HG03159 (cell line): ENCODE data around the gene SYNDIG1.

Experiments
- ATAC-seq: cut with Tn5 transposase; IDR thresholded peaks from one replicate; pipeline ENCODE4 v1.9.1; 2021; ENCODE audit warnings: mild to moderate bottlenecking, moderate library complexity; ENCODE audit not compliant: unreplicated experiment

Gene SYNDIG1

DNA sequence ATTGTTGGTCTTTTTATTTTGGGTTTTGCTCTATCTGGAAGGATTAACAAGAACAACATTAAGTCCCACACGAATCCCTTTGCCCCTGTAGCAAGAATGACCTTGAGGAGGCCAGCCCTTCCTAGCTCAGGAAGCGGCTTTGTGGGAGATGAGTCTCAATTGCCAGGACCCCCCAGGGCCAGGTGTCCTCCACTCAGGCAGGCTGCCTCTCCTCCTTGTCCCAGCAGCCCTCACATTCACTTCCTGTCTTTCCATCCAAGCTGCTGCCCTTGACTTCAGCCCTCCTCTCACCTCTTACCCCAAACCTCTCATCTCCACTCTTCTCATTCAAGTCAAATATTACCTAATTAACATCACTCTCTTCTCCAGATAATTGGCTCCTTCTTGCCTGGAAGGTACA lies 22.6 kb upstream of the SYNDIG1 start:
- ATAC-seq: no peak

- ATAC-seq: no peak
Observed at GRCh38 chr20:24448170-24448569, 21.3 kb upstream of the SYNDIG1 start.

DNA sequence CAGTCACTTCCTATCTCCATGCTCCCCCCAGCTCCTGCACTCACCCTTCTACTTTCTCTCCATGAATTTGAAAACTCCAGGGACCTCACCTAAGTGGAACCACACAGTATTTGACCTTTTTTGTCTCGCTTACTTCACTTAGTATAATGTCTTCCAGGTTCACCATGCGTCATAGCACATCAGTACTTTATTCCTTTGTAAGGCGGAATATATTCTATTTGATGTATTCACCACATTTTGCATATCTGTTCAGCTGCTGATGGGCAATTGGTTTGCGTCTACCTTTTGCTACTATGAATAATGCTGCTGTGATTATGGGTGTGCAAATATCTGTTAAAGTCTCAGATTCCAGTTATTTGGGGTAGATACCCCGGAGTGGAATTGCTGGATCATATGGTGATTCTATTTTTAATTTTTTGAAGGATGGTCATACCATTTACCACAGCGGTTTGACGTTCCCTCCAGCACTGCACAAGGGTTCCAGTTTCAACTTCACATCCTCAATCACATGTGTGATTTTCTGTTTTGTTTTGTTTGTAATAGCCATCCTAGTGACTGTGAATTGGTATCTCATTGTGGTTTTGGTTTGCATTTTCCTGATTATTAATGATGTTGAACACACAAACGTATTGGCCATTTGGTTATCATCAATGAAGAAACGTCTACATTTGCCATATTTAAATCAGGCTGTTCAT lies 20.3 kb upstream of the SYNDIG1 start:
- no peak for ATAC-seq

DNA sequence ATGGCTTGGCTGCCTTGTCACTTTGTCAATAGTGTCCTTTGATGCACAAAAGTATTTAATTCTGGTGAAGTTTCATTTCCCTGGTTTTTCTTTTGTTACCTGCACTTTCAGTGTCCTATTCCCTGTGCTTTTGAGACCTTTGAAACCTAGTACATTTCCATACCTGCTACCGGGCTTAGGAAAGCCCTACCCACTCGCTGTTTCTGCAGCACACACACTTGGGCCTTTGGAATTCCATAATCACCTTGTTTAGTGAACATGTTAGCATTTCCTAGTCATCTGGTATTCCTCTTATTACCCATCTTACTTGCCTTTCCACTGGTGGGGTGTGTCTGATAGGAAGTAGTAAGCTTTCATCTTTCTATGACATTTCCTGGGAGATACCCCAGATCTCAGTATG lies 19.3 kb upstream of the SYNDIG1 start:
- ATAC-seq: no peak

GRCh38 chr20:24450624-24451376 lies 18.6 kb upstream of the SYNDIG1 start:
- no peak for ATAC-seq

DNA sequence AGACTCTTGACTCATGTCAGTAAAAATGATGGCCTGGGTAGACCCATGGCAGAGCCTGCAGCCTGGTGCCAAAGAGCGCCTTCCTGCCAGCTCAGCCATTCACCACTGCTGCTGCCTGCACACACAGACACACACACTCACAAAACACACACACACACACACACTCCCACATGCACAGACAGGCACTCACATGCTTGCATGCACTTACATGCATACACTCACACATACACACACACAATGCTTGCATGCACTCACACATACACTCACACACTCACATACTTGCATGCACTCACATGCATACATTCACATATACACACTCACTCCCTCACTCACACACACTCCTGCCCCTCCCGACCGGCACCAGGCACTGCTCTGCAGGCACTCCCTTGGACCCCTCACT lies 18.0 kb upstream of the SYNDIG1 start:
- ATAC-seq: no peak

DNA sequence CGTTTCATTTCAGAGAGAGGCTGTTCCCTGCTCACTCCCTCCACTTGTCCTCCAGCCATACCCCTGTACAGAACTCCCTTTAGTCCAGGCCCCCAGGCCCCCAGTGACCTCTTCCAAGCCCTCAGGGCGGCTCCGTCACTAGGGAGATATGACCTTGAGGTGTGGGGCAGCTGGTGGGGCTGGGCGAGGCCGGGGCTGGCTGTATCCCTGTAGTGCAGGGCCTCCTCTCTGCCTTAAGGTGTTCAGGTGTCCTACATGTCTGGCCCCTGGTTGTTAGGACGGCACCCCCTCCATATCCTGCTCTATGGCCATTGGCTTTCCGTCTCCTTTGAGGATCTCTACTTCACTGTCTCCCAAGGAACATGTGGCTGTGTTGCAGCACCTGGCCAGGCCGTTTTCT lies 17.4 kb upstream of the SYNDIG1 start:
- no peak for ATAC-seq

DNA sequence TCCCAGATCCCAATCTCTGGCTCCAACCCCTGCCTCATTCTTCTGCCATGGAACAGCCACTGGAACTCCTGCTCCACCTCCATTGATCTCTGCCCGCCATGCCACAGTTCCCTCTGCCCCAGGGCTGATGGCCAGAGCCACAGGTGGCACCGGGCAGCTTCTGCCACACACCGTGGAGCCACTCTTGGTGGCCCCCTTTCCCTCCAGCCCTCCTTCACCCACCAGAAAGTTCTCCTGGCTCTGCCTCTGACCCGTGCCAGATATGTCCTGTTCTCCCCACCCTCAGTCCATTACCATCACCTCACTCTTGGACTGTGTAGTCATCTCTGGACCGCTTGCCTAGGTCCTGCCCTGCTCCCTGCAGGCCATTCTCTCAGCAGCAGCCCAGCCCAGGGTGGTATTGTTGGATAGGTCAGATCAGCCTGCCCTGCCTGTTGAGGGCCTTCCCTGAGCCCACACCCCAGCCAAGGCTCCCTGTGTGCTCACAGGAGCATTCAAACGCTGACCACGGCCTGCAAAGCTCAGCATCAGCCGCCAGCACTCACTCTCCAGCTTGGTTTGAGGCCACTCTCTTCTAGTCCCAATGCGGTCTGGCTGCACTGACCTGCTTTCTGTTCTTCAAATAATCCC lies 16.8 kb upstream of the SYNDIG1 start:
- no peak for ATAC-seq

- no peak for ATAC-seq
Observed at GRCh38 chr20:24453869-24454268, 15.6 kb upstream of the SYNDIG1 start.

DNA sequence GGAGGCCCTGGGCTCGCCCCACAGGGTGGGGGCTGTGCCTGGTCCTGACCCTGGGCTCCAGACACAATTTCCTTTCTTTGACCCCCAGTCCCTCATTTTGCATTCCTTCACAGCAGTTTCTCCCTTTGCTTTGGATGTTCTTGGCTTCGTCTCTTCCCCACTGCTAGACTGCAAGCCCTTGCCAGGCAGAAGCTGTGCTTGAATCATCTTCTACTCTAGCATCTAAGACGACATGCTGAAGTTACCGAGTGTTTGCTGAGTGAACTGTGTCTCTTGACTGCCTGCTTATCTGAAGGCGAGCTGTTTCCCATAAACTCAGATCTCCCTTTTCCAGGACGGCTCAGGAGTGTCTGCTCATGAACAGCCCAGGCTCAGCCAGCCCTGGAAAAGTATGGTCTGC lies 14.3 kb upstream of the SYNDIG1 start:
- ATAC-seq: no peak

- no peak for ATAC-seq
Observed at GRCh38 chr20:24456398-24456781, 13.0 kb upstream of the SYNDIG1 start.

DNA sequence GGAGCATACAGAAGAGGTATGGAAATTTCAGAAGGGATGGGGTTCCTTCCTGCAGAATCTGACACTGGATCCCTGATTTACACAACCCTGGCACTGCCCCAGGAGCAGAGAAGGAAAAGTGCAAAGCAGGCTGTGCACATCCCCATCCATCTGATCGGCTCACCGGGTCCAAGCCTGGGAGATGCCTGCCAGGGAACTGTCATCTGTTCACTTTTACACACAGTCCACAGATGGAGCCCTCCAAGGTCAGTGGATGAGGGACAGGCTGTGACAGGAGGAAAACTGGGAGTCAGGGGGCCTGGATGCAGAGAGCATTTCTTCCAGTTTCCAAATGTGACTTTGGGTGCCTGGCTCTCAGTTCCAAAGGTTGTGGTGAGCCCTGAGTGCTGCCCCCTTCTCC lies 11.0 kb upstream of the SYNDIG1 start:
- ATAC-seq: no peak

DNA sequence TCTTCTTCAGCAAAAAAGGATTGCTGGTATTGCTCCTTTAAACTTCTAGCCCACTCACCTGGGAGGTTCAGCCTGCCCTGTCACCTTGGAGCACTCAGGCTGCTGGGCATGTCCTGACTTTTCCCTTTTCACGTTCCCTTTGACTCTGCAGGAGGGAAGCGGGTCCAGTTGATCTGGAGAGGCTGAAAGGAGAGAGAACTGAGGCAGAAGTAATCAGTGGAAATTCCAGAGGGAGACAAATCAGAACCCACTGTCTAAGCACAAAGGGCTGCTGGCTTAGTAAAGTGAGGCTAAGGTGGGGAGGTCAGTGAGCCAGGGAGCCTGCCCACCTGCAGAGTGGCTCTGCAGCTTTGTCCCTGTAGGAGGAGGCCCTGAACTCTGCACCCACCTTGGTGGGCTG lies 9.7 kb upstream of the SYNDIG1 start:
- ATAC-seq: no peak

- ATAC-seq: no peak
Observed at GRCh38 chr20:24460712-24461111, 8.7 kb upstream of the SYNDIG1 start.

DNA sequence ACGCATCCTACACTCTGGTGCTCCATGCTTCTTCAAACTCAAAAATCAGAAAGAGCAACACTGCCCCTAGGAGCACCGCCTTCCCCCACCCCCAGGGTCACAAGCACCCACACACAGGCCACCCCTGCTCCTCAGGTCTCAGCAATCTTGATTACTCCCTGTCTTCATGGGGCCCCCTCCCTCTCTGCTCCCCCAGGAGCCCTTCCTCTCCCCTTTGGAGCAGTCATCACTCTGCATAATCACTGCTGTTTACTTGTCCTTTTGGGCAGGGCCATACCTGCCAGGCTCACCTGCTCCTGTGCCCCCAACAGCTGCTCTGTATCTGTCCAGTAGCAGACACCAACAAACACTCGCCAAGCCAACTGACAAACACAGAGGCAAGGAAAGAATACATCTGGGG lies 7.6 kb upstream of the SYNDIG1 start:
- no peak for ATAC-seq

- no peak for ATAC-seq
Observed at GRCh38 chr20:24462460-24463010, 6.9 kb upstream of the SYNDIG1 start.

- no peak for ATAC-seq
Observed at GRCh38 chr20:24465159-24465558, 4.3 kb upstream of the SYNDIG1 start.

DNA sequence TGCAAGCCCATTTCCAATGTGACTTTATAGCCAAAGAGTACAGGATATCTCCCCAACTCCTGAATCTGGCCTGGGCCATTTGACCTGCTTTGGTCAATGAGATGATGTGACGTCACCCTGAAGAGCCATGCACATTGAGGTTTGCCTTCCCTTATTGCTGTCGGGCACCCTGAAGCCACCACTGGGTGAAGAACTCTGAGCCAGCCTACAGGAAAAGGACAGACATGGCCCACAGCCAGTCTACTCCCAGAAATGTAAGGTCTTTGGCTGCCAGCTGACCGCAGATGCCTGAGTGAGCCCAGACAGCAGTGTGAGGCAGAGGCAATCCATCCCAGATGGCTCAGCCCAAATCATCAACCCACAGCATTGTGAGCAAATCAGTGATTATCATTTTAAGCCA lies 3.7 kb upstream of the SYNDIG1 start:
- no peak for ATAC-seq

- no peak for ATAC-seq
Observed at GRCh38 chr20:24468401-24469115, 871 bp upstream of the SYNDIG1 start.

GRCh38 chr20:24469894-24470745 lies 691 bp downstream of the SYNDIG1 start:
- ATAC-seq: no peak
